Lung microvascular endothelial cell (primary cell): ENCODE results near the gene MAD1L1. TPM values are rescaled to one million over a fixed set of nuclear protein-coding genes. Genes with fewer than 3 reads are reported as not detected.

Experiments
- DNase-seq, 2 donors: peaks; one replicate each; pipeline versions ENCODE4 v3.0.0 to v3.0.0-alpha.2; 2010; ENCODE audit warnings: low read depth in 2 of 2
- total RNA-seq: library from RNA; depleted of rRNA; stranded (reverse); fragments of >200 nt; gene quantifications from 2 replicates; pipeline ENCODE4 v1.2.1, GENCODE V29; 2014

MAD1L1 gene
- total RNA-seq, 1 donor from 2014 or later: 46.0 TPM

GRCh38 chr7:1957471-1958225, 275.1 kb downstream of the MAD1L1 start:
- no peak for DNase-seq

GRCh38 chr7:1956611-1957470, 275.9 kb downstream of the MAD1L1 start:
- no peak for DNase-seq

DNA sequence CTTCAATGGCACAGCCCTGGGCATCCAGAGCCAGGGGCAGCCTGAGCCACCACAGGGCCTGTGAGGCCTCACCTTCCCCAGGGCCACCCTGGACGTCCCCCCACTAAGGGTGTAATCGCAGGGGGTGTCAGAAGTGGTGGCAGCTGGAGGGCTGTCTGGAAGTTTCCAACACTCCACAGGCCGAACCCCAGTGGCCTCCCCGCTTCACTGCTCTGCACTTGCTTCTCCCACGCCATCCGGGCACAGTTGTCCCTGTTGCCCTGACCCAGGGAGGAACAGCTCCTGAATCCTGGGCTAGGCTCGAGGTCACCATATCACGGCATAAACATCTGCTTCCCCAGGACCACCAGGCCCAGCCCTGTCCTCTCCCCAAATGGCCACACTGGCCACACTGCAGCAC, 276.6 kb downstream of the MAD1L1 start:
- DNase-seq: no peak

GRCh38 chr7:1954366-1955004, 278.3 kb downstream of the MAD1L1 start:
- no peak for DNase-seq

GRCh38 chr7:1953199-1954190, 279.2 kb downstream of the MAD1L1 start:
- DNase-seq: no peak

DNA sequence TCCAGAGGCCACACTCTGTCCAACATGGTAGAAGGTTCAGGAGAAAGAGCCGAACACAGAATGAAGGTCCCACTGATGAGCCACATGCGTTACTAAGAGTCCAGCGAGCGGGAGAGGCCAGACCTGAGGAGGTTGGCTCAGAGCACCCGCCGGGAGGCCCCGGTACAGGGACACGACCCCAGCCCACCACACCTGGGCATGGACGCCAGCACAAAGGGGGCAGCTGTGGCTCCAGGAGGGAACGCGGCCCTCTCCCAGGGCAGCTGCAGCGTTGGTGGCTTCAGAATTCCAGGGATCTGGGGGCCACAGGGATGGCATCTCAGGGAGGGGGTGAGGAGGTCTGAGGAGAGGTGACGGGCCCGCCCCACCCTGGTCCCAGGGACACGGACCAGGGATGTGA, 280.0 kb downstream of the MAD1L1 start:
- no peak for DNase-seq

DNA sequence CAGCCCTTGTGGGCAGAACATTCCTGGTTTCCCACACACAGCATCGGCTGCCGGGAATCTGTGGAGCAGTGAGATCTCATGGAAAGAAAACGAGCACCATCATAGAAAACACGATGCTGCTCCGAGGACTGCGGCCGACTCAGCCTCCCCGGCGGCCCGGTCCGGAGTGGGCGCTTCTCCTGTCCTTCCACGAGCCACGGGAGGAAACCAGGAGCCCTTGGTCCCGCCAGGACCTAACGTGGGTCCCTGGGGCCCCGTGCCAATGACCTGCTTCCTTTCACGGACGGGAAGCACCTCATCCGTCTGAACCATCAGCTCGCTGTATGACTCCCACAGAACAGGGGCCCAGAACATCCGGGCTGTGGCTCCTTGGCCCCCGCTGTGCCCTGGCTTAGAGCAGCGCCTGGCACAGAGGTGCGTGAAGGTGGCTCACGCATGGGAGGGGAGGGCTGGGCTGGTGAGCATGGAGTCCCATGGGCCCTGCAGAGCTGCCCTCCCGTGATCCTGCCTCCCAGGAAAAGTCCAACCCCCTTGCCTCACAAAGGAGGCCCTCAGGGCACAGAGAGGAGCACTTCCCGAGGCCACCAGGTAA, 280.5 kb downstream of the MAD1L1 start:
- DNase-seq: no peak

GRCh38 chr7:1951600-1951999, 281.1 kb downstream of the MAD1L1 start:
- no peak for DNase-seq

DNA sequence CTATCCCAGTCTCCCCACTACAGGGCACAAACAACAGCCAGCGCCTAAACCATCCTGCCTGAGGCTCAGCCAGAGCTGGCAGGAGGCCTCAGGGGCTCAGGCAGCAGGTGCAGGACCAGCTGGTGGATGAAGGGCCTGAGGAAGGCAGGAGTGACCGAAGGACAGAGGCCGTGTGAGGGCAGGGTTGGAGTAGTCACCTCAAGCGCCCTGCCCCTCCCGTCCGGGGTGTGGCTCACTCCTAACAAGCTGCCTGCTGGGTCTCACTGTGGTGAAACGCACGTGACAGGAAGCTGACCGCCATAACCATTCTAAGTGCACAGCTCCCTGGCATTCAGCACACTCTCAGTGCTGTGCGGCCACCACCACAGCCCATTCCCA, 281.6 kb downstream of the MAD1L1 start:
- DNase-seq: peak; percentile 36 to 44

- no peak for DNase-seq
Observed at GRCh38 chr7:1950452-1951158, 282.1 kb downstream of the MAD1L1 start.

- no peak for DNase-seq
Observed at GRCh38 chr7:1950066-1950451, 282.7 kb downstream of the MAD1L1 start.

- no peak for DNase-seq
Observed at GRCh38 chr7:1949681-1950055, 283.1 kb downstream of the MAD1L1 start.

DNA sequence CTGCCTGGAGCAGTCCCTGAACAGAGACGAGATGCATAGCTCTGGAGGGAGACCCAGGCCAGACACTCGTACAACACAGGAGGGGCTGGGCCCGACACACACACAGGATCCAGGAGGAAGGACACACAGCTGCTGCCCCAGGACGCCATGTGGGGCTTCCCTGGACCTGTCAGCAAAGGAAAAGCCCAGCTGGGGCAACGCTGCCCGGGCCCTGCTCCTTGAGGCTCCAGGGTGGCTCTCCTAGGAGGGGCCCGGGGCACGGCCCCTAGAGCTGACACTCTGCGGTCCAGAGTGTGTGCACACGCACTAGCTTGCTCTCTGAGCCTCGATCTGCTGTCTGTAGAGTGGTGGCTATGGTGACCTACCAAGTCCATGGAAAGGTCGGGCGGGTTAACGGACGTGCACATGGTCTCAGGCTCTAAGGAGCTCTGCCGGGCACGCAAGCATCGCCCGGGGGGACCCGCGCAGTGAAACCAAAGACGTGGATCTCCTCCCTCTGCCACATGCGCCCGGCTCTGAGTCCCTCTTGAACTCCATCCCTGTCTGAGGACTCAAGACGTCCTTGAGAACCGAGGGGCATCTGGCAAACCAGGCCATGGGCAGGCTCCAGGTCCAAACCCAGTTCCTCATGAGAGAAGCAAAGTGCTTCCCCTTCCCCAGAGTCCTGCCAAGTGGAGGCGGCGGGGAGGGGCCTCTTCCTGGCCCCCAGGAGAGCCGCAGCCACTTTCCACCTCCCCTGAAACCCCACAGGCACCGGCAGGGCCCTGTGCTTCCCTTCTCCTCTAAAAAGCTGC, 283.7 kb downstream of the MAD1L1 start:
- no peak for DNase-seq

DNA sequence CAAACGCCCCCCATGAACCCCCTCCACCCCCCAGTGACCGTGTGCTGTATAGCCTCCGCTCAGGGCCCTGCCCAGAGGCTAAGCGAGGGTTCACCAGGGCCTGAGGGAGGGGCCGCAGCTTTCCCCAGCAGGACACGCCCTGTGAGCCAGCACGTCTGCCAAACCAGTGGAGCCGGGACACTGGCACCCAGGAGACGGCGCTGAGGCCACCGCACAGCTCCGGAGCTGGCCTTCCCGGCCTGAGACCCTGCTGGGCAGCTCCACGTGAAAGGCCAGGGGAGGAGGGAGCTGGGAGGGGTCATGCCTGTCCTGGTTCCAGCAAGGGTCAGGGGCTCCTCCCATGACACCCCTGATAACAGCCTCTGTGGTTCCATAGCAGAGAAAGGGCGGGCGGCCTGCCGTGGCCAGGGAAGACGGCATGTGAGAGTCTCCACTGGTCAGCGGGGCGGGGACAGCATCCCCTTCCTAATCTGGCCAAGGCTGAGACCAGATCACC, 284.4 kb downstream of the MAD1L1 start:
- no peak for DNase-seq

DNA sequence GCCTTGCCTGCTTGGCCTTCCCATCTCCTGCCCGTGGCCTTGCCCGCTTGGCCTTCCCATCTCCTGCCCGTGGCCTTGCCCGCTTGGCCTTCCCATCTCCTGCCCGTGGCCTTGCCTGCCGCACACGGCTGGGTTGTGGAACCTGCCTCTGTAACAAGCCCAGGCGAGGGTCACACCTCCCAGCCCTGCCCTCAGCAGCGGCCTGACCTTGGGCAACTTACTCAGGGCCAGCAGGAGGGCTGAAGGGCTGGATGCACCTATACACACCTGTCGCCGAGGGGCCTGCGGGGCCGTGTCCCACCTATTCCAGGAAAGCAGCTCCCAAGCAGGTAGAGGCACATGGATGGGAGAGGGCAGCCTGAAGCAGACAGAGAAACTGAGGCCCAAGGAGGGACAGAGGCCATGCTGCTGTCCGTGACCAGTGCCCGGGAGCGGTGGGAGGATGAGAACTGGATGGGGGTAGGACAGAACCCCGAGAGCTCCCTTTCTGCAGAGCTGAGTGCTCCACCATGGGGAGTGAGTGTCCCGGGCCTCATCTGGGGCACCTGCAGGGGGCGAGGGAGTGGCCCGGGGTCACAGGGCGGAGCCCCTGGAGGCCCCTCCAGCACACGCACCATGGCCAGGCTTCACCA, 285.0 kb downstream of the MAD1L1 start:
- no peak for DNase-seq

- no peak for DNase-seq
Observed at GRCh38 chr7:1946773-1947450, 285.8 kb downstream of the MAD1L1 start.

DNA sequence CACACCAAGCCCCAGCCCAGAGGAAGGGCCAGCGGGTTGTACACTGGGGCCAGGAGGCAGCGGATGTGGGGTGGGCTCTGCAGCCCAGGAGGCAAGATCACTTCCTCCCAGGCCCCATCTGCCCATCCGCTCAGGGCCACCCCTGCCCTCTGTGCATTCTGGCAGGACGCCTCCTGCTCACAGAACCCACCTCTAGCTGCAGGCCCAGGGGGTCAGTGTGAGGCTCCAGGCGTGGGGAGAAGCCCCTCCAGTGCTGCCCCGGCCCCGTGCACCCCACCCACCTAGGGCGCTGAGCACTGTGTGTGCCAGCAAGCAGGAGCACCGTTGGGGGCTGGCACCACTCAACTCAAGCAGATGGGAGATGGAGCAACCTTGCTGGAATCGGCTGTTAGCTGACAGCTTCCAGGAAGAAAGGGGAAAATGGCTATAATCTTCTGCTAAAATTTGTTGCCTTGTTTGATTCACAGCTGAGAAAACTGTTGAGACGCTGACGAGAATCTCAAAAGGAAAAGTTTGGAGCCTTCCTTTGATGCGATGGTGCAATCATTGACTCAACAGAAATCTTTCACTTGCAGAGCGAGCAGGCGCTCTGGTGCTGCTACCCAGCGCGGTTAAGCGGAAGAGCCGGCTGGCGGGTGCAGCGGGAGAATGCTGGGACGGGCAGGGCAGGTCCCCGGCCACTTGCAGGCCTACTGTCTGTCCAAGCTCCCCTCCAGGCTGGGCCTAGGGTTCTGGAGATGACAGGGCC, 286.5 kb downstream of the MAD1L1 start:
- DNase-seq: no peak
